Endothelial cell (in vitro differentiated cells): Measurements from ENCODE around the gene MT1A. TPM values are rescaled to one million over a fixed set of nuclear protein-coding genes. Genes with fewer than 3 reads are reported as not detected.

Experiments
- DNase-seq: peaks from one replicate; pipeline ENCODE4 v3.0.0; 2021; ENCODE audit warnings: low spot score
- H3K27ac Mint-ChIP-seq: one replicate; pipeline ENCODE4 v1.8.0; 2021; ENCODE audit warnings: mixed read lengths, inconsistent platforms; ENCODE audit not compliant: unreplicated experiment
- H3K27me3 Mint-ChIP-seq: one replicate; pipeline ENCODE4 v1.8.0; 2021; ENCODE audit warnings: mild to moderate bottlenecking, moderate library complexity, mixed read lengths, inconsistent platforms; ENCODE audit not compliant: unreplicated experiment
- H3K36me3 Mint-ChIP-seq: one replicate; pipeline ENCODE4 v1.8.0; 2021; ENCODE audit warnings: mild to moderate bottlenecking, low read depth, mixed read lengths, inconsistent platforms; ENCODE audit not compliant: unreplicated experiment
- H3K4me1 Mint-ChIP-seq: one replicate; pipeline ENCODE4 v1.8.0; 2021; ENCODE audit warnings: mild to moderate bottlenecking, mixed read lengths, inconsistent platforms; ENCODE audit not compliant: unreplicated experiment
- H3K4me3 Mint-ChIP-seq: one replicate; pipeline ENCODE4 v1.8.0; 2021; ENCODE audit warnings: mild to moderate bottlenecking, mixed read lengths, inconsistent platforms; ENCODE audit not compliant: unreplicated experiment
- H3K9me3 Mint-ChIP-seq: one replicate; pipeline ENCODE4 v1.8.0; 2021; ENCODE audit warnings: mixed read lengths, inconsistent platforms; ENCODE audit not compliant: unreplicated experiment
- total RNA-seq: library from RNA; stranded (reverse); fragmentation: NEBNext Ultra II Directional; extraction: Animal tissue kit (Norgen Biotek cat#: 25700); gene quantifications from one replicate; pipeline ENCODE4 v1.2.1, GENCODE V29; 2021; ENCODE audit not compliant: unreplicated experiment
- TF ChIP-seq, protein P1 (sequence below): fragments of 200-600 bp; sonication (generic); IDR thresholded peaks from one replicate; pipeline ENCODE4 v1.5.0; 2021; ENCODE audit warnings: antibody characterized with exemption; ENCODE audit not compliant: unreplicated experiment

The MT1A gene
- total RNA-seq, 1 donor from 2014 or later: not detected

DNA sequence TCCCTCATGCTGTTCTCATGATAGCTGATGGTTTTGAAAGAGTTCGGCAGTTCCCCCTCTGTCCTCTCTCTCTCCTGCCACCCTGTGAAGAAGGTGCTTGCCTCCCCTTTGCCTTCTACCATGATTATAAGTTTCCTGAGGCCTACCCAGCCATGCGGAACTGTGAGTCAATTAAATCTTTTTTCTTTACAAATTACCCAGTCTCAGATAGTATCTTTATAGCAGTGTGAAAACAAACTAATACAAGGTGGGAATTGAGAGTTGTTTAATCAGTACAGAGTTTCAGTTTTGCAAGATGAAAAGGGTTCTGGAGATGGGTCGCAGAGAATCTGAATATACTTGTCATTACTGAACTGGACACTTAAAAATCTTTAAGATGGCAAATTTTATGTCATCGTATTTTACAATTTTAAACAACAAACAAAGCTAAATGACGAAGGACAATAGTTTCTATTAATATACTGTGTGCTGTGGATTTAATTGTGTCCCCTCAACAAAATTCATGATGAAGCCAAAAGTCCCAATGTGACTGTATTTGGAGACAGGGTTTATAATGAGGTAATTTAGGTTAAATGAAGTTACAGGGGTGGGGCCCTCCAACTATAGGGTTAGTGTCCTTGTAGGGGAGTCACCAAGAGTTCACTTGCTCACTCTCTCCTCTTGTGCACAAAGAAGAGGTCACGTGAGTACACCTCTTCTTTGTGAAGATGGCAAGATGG is 44.7 kb upstream of the MT1A start:
- H3K36me3 Mint-ChIP-seq: no peaks in the 10 kb centered on the region
- DNase-seq: no peak
- no peak overlapping the region for H3K4me3 Mint-ChIP-seq
- peaks cover 14% of the 10 kb centered on the region for H3K27me3 Mint-ChIP-seq
- H3K9me3 Mint-ChIP-seq: no peaks in the 10 kb centered on the region
- H3K4me1 Mint-ChIP-seq: peaks cover 11% of the 10 kb centered on the region
- TF ChIP-seq, protein P1, sequence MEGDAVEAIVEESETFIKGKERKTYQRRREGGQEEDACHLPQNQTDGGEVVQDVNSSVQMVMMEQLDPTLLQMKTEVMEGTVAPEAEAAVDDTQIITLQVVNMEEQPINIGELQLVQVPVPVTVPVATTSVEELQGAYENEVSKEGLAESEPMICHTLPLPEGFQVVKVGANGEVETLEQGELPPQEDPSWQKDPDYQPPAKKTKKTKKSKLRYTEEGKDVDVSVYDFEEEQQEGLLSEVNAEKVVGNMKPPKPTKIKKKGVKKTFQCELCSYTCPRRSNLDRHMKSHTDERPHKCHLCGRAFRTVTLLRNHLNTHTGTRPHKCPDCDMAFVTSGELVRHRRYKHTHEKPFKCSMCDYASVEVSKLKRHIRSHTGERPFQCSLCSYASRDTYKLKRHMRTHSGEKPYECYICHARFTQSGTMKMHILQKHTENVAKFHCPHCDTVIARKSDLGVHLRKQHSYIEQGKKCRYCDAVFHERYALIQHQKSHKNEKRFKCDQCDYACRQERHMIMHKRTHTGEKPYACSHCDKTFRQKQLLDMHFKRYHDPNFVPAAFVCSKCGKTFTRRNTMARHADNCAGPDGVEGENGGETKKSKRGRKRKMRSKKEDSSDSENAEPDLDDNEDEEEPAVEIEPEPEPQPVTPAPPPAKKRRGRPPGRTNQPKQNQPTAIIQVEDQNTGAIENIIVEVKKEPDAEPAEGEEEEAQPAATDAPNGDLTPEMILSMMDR: no peak
- H3K27ac Mint-ChIP-seq: no peak overlapping the region

GRCh38 chr16:56594292-56594619 is 44.2 kb upstream of the MT1A start:
- peaks cover 9% of the 10 kb centered on the region for H3K4me1 Mint-ChIP-seq
- peaks cover 12% of the 10 kb centered on the region for H3K27me3 Mint-ChIP-seq
- H3K9me3 Mint-ChIP-seq: no peaks in the 10 kb centered on the region
- TF ChIP-seq, protein P1: no peak
- no peak overlapping the region for H3K27ac Mint-ChIP-seq
- no peaks in the 10 kb centered on the region for H3K36me3 Mint-ChIP-seq
- DNase-seq: no peak
- H3K4me3 Mint-ChIP-seq: no peak overlapping the region

GRCh38 chr16:56600398-56600999 is 38.0 kb upstream of the MT1A start:
- no peaks in the 10 kb centered on the region for H3K4me1 Mint-ChIP-seq
- H3K36me3 Mint-ChIP-seq: no peaks in the 10 kb centered on the region
- no peak overlapping the region for H3K4me3 Mint-ChIP-seq
- H3K9me3 Mint-ChIP-seq: no peaks in the 10 kb centered on the region
- TF ChIP-seq, protein P1: peak; percentile 72
- peaks cover 12% of the 10 kb centered on the region for H3K27me3 Mint-ChIP-seq
- no peak overlapping the region for H3K27ac Mint-ChIP-seq
- DNase-seq: peak; percentile 47

- no peak overlapping the region for H3K4me3 Mint-ChIP-seq
- DNase-seq: no peak
- no peaks in the 10 kb centered on the region for H3K9me3 Mint-ChIP-seq
- H3K36me3 Mint-ChIP-seq: no peaks in the 10 kb centered on the region
- H3K4me1 Mint-ChIP-seq: peaks cover under 1% of the 10 kb centered on the region
- TF ChIP-seq, protein P1: no peak
- H3K27ac Mint-ChIP-seq: no peak overlapping the region
- peaks cover 12% of the 10 kb centered on the region for H3K27me3 Mint-ChIP-seq
Measured at GRCh38 chr16:56601325-56601724, 37.1 kb upstream of the MT1A start.

- Mint-ChIP-seq H3K27me3 (peaks cover 20% of the 10 kb centered on the region), H3K36me3 (no peaks in the 10 kb centered on the region), H3K9me3 (no peaks in the 10 kb centered on the region), H3K4me3 (no peak overlapping the region), H3K27ac (no peak overlapping the region), H3K4me1 (peaks cover 19% of the 10 kb centered on the region)
- peak; percentile 40 for DNase-seq
- TF ChIP-seq, protein P1: no peak
Measured at GRCh38 chr16:56603589-56603988, 34.9 kb upstream of the MT1A start.
